Measurements from ENCODE around the gene BATF3.
A peak's percentile ranks its signal among the peaks of the same experiment; 100 is the strongest.

DNA sequence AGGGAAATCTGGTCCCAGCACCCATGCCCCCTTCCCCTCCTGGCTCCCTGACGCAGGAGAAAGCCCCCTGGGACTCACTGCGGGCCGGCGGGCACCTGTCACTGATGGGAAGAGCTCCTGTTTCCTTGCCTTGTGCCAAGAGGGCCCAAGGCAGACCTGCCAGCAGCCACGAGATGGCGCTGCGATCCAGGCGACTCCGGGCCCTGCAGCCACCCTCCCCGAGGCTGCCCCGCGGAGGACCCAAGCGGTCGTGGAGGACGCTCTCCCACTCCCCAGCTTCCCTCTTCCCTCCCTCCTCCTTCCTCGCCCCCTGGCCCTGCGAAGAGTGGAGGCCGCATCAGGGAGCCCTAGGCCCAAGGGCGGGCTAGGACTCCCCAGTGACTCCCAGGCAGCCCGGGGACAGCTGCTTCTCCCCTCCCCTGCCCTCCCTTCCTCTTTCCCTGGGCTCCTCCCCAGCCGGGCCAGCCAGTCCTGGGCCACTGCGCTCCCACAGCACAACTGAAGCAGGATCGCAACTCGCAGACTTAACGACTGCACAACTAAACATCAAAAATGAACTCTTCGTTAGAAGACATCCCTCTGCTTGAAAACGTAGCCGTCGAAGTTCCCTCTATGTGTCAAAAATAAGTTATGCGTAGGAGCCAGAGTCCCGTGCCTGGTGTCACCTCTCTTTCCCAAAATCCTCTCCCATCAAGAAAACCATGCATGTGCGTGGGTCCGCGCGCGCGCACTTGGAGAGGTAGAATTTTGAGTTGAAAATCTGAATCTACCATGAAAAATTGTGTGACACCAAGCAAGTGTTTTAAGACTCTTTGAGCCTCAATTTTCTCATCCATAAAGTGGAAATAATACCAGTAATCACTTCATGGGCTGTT, 34.2 kb downstream of the BATF3 start:
- TF ChIP-seq, protein P1, sequence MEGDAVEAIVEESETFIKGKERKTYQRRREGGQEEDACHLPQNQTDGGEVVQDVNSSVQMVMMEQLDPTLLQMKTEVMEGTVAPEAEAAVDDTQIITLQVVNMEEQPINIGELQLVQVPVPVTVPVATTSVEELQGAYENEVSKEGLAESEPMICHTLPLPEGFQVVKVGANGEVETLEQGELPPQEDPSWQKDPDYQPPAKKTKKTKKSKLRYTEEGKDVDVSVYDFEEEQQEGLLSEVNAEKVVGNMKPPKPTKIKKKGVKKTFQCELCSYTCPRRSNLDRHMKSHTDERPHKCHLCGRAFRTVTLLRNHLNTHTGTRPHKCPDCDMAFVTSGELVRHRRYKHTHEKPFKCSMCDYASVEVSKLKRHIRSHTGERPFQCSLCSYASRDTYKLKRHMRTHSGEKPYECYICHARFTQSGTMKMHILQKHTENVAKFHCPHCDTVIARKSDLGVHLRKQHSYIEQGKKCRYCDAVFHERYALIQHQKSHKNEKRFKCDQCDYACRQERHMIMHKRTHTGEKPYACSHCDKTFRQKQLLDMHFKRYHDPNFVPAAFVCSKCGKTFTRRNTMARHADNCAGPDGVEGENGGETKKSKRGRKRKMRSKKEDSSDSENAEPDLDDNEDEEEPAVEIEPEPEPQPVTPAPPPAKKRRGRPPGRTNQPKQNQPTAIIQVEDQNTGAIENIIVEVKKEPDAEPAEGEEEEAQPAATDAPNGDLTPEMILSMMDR (IDR thresholded peaks at IDR 0.05) = peak; percentile 76 to 94 (median 88)
- no peak for TF ChIP-seq POLR2A (IDR thresholded peaks at IDR 0.05)

Measured in thyroid gland (tissue), 4 donors.